HepG2 (cell line): ENCODE results near the gene PPP1R18. TPM values are rescaled to one million over a fixed set of nuclear protein-coding genes. Genes with fewer than 3 reads are reported as not detected.
A peak's percentile ranks its signal among the peaks of the same experiment; 100 is the strongest.

Experiments
- AKNA ChIP-seq: sonication (generic); formaldehyde crosslinking; IDR thresholded peaks from 2 replicates; pipeline ENCODE4 v1.4.0; 2020; ENCODE audit warnings: missing genetic modification reagents, borderline replicate concordance
- ATF6 ChIP-seq: sonication (generic); formaldehyde crosslinking; conservative IDR thresholded peaks from 2 replicates; pipeline ENCODE4 v1.4.0; 2020; ENCODE audit warnings: missing genetic modification reagents
- CENPX ChIP-seq: sonication (generic); formaldehyde crosslinking; IDR thresholded peaks from 2 replicates; pipeline ENCODE4 v1.9.0; 2021; ENCODE audit warnings: mild to moderate bottlenecking, missing genetic modification reagents, moderate library complexity
- FOXP1 ChIP-seq, 2 experiments: fragments of 450-650 bp in 1 of 2; IDR thresholded peaks; 2 replicates each; pipeline ENCODE4 v1.6.1; 2017 to 2018; ENCODE audit warnings: antibody characterized with exemption in 1 of 2
- HMG20A ChIP-seq: IDR thresholded peaks from 2 replicates; pipeline ENCODE4 v1.6.1; 2016; ENCODE audit warnings: borderline replicate concordance
- MBNL3 ChIP-seq: fragments of 250-450 bp; sonication (Bioruptor Pico); conservative IDR thresholded peaks from 2 replicates; pipeline ENCODE4 v1.8.0; 2022; ENCODE audit warnings: mild to moderate bottlenecking, inconsistent platforms
- MIXL1 ChIP-seq: IDR thresholded peaks from 2 replicates; pipeline ENCODE4 v1.6.1; 2016
- NBN ChIP-seq: fragments of 450-650 bp; conservative IDR thresholded peaks from 2 replicates; pipeline ENCODE4 v1.6.1; 2017
- PAWR ChIP-seq: sonication (generic); formaldehyde crosslinking; IDR thresholded peaks from 2 replicates; pipeline ENCODE4 v1.4.0; 2020; ENCODE audit warnings: missing genetic modification reagents, mild to moderate bottlenecking, borderline replicate concordance
- POLR2AphosphoS5 ChIP-seq: IDR thresholded peaks from 2 replicates; pipeline ENCODE4 v1.6.1; 2012; ENCODE audit warnings: low read depth, low read length
- TCF7L2 ChIP-seq: IDR thresholded peaks from 2 replicates; pipeline ENCODE4 v1.6.1; 2011; ENCODE audit warnings: mild to moderate bottlenecking, low read depth, low read length, moderate library complexity
- ZNF550 ChIP-seq: sonication (generic); formaldehyde crosslinking; IDR thresholded peaks from 2 replicates; pipeline ENCODE4 v1.4.0; 2020; ENCODE audit warnings: mild to moderate bottlenecking, missing genetic modification reagents, borderline replicate concordance
- ZNF557 ChIP-seq: sonication (generic); formaldehyde crosslinking; IDR thresholded peaks from 2 replicates; pipeline ENCODE4 v1.4.0; 2020; ENCODE audit warnings: missing genetic modification reagents
- ZNF646 ChIP-seq: sonication (generic); formaldehyde crosslinking; IDR thresholded peaks from 2 replicates; pipeline ENCODE4 v1.9.0; 2021; ENCODE audit warnings: mild to moderate bottlenecking, missing genetic modification reagents
- ZNF790 ChIP-seq: sonication (generic); formaldehyde crosslinking; IDR thresholded peaks from 2 replicates; pipeline ENCODE4 v1.8.0; 2022; ENCODE audit warnings: missing genetic modification reagents, mild to moderate bottlenecking, borderline replicate concordance
- polyA plus RNA-seq, 8 experiments: library from polyadenylated mRNA; depleted of rRNA in 3 of 8; stranded (reverse) in 7 of 8; unstranded in 1 of 8; fragments of >200 nt; fragmentation: Illumina TruSeq in 4 of 8; extraction: Trizol in 4 of 8; gene quantifications; 2 replicates each; pipeline versions ENCODE4 v1.2.1 to v1.2.3, GENCODE V29; 2011 to 2016; ENCODE audit warnings: low read depth in 4 of 8, missing spikeins in 1 of 8, mixed read lengths in 1 of 8; ENCODE audit not compliant: insufficient read depth in 1 of 8
- total RNA-seq, 5 experiments: library from RNA; depleted of rRNA; stranded (reverse); fragments of >200 nt; fragmentation: Illumina TruSeq; extraction: Trizol; gene quantifications; 2 replicates each; pipeline ENCODE4 v1.2.3, GENCODE V29; 2016; ENCODE audit warnings: low read depth in 1 of 5

Gene PPP1R18
- total and polyA plus RNA-seq, 2 of the 13 experiments (the other 11 are each of a cell fraction or from before 2014, with no cell fraction given) = 4.9 to 9.2 TPM

- TF ChIP-seq ZNF646 (CRISPR knock-in tag) (no peak; the same call in 1 of the 2 replicates), PAWR (CRISPR knock-in tag) (no peak), ATF6 (CRISPR knock-in tag) (no peak; the same call in 1 of the 2 replicates), HMG20A (CRISPR knock-in tag) (peak; percentile 91; the same call in 1 of the 2 replicates), TCF7L2 (no peak), NBN (no peak), ZNF557 (no peak), CENPX (CRISPR knock-in tag) (no peak), AKNA (CRISPR knock-in tag) (no peak), MBNL3 (CRISPR knock-in tag) (no peak), POLR2AphosphoS5 (no peak), FOXP1 (IDR thresholded peaks at IDR 0.05) (peak; percentile 59; the same call in 1 of the 2 replicates), FOXP1 (CRISPR knock-in tag; IDR thresholded peaks at IDR 0.05) (peak; percentile 94), ZNF790 (CRISPR knock-in tag) (no peak), MIXL1 (CRISPR knock-in tag) (peak; percentile 90), ZNF550 (CRISPR knock-in tag) (0 out of 2 replicates have a peak, but pooled peaks have one; percentile 15)
Measured at GRCh38 chr6:30654798-30655742, 31.4 kb downstream of the PPP1R18 start (continued).
